GM12865 (cell line): ENCODE results near the gene EXOC4.

Experiments used
- DNase-seq: peaks from one replicate; pipeline ENCODE4 v3.0.0; 2010; ENCODE audit warnings: low read depth
- H3K4me3 ChIP-seq: 2 replicates; pipeline ENCODE4 v1.5.1; 2011; ENCODE audit warnings: mild to moderate bottlenecking, low read depth, low read length, control low read depth
- TF ChIP-seq, protein P1 (sequence below): IDR thresholded peaks from 2 replicates; pipeline ENCODE4 v1.5.1; 2011; ENCODE audit warnings: low read length, control low read depth, low read depth, inconsistent platforms; ENCODE audit not compliant: insufficient read depth; ENCODE audit errors: missing control alignments

EXOC4 gene

DNA sequence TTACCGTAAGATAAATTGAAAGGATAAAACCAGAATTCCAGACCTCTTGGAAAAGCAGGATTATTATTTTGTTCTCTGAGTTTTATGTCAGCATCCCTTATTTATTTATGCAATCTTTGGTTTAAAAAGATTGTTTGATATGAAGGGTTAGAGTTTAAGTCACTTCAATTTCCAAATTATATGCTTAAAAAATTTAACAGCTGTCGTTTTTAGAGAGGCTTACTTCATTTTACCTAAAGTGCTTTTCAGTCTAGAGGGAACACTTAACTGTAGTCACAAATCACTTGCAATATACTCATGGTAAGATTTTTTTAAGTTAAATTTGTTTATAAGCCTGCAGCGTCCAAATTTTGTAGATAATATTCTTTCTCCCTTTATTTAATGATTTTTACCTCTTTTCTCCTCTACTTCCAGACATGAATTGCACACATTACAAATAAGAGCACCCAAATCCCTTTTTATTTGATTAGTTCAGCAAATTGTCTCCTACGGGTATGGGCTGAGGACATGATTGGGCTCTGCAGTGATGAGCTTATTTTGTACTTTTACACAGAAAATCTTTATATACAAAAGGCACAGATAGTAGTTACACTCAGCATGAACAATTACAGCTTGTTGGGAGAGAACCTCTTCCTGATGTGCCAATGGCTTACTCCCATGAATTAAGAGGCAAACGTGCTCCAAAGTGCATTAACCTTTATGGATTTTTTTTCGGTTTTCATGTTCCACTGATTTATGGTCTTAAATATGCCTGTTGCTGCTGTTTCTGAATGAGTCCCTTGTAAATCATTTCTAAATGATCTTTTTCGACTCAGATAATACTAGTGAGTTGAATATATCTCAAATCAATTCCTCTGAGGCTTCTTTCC lies 555.0 kb downstream of the EXOC4 start:
- no peak for DNase-seq
- H3K4me3 ChIP-seq = no peak overlapping the region
- TF ChIP-seq, protein P1, sequence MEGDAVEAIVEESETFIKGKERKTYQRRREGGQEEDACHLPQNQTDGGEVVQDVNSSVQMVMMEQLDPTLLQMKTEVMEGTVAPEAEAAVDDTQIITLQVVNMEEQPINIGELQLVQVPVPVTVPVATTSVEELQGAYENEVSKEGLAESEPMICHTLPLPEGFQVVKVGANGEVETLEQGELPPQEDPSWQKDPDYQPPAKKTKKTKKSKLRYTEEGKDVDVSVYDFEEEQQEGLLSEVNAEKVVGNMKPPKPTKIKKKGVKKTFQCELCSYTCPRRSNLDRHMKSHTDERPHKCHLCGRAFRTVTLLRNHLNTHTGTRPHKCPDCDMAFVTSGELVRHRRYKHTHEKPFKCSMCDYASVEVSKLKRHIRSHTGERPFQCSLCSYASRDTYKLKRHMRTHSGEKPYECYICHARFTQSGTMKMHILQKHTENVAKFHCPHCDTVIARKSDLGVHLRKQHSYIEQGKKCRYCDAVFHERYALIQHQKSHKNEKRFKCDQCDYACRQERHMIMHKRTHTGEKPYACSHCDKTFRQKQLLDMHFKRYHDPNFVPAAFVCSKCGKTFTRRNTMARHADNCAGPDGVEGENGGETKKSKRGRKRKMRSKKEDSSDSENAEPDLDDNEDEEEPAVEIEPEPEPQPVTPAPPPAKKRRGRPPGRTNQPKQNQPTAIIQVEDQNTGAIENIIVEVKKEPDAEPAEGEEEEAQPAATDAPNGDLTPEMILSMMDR = no peak

DNA sequence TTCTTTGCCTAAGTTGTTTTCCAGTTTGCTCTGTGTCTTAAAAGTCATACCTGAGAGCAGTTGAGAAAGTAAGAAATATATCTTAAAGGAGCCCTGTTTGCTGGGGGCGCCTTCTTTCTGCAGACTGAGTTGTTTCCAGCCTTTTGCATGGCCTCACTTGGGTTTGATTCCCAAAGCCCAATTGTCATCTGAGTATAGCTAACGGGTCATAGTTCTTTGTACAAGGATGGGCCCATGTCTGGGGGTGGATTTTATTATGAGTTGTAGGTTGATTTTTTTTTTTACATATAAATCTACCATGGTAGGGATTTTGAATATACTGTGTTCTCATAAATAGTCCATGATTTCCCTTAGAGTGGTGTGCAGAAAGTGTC lies 555.6 kb downstream of the EXOC4 start:
- TF ChIP-seq, protein P1 = no peak

DNA sequence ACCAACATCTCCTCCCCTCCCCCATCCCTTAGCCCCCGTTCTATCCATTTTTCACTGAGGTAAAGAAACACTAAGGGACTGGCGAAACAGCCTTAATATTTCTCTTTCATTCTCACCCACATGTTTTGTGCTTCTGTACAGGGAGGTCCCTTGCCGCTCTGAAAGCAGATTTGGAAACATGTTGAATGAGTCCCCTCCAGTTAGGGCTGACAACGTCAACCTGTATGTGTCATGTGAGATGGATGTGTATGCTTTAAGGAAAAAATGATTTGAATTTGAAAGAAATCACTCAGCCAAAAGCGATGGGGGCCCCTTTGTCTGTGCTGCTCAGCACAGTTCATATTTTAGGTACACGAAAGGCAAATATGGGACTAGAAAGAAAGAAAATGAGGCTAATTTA lies 560.0 kb downstream of the EXOC4 start:
- TF ChIP-seq, protein P1 = no peak
- no peak for DNase-seq

More for the DNA sequence above, 555.6 kb downstream of the EXOC4 start:
- no peak for DNase-seq
- no peak overlapping the region for H3K4me3 ChIP-seq

DNA sequence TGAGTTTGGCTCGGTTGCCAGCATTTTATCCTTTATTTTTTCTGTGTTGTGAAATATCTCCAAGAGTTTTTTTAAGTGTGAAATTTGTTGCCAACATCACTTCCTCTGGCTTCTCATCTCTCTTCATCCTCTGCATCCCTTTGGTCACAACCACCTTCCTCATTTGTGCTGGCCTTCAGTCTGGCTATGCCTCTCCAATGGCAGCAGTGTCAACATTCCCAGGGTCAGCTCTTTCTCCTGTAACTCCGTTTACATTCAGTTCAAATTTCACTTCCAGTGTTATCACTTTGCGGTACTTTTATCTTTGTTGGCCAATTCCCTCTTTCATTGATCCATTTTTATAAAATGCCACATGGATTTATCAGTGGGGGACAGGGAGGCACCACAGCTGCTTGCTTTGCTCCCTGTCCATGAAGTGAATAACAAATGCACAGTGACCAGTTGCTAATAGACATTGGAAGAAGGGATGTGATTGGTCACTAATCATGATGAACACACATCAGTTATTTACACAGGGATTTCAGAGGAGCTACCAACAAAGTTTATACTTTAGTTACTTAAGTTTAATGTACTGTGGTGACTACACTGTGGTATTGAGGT lies 562.8 kb downstream of the EXOC4 start:
- no peak for DNase-seq
- TF ChIP-seq, protein P1 = no peak
- no peak overlapping the region for H3K4me3 ChIP-seq

More for the DNA sequence above, 560.0 kb downstream of the EXOC4 start:
- no peak overlapping the region for H3K4me3 ChIP-seq

DNA sequence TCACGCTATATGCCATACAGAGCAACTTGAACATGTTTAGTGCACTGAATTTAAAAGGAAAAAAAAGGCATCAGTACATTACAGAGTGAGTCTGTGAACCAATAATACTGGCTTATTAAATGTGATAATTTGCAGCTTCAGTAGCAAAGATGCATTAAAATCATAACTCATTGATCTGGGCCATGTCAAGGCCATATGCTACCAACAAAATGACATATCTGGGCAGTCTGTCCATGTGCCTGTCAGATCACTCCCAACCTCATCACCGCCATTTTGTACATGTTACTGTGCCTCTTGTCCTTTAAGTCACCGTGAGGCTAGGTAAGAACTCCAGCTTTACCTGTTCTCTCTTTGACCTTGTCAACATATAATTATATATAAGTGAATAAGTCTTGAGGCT lies 566.8 kb downstream of the EXOC4 start:
- H3K4me3 ChIP-seq = no peak overlapping the region
- TF ChIP-seq, protein P1 = no peak
- DNase-seq = no peak

DNA sequence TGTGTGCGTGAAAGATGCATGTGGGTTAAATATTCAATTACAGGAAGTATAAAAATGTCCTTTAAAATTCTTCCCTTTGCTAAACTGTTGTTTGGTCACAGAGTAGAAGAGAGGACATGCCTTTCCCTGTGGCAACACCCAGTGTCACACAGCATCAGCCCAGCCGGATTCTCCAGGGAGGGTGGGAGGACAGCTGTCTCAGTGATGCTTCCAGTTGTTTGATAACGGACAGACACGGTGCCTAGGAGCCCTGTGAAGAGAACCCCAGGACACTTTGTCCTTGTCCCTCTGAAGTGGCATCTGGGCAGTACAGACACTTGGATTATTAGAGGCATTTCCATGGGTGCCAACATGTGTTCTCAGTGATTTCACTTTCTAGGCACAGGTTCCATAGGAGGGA lies 567.7 kb downstream of the EXOC4 start:
- no peak overlapping the region for H3K4me3 ChIP-seq
- DNase-seq = no peak
- TF ChIP-seq, protein P1 = no peak
